ENCODE measurements around the gene ZBED2.

DNA sequence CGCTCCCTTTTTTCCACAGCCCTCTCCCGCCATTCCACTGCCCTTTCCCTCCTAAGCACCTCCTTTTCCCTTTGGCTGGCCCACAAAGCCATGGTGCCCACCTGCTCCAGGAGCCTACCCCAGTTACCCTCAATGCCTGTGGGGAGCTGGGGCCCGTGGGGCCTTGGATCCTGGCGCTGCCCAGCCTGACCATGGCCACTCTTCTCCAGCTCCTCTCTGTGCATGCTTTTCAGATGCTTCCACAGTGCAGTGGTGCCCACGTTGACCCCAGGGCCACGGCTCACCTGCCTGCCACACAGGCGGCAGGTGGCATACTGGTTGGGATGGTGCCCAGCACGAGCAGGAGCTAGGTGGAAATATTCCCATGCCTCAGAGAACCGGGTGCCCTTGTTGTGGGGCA lies 1.5 kb downstream of the ZBED2 start:
- TF ChIP-seq CTBP1 (IDR thresholded peaks at IDR 0.05; ENCODE audit: borderline replicate concordance) (no peak), BHLHE40 (IDR thresholded peaks at IDR 0.05; ENCODE audit: borderline replicate concordance) (no peak), ELF4 (IDR thresholded peaks at IDR 0.05) (no peak), NFRKB (IDR thresholded peaks at IDR 0.05) (no peak), HDGF (IDR thresholded peaks at IDR 0.05; ENCODE audit: borderline replicate concordance) (no peak)

Measured in HEK293T (cell line).